ENCODE measurements around the gene HSPA1L. TPM values are rescaled to one million over a fixed set of nuclear protein-coding genes. Genes with fewer than 3 reads are reported as not detected.

The HSPA1L gene
- total and polyA plus RNA-seq, 10 of the 15 experiments (the other 5 are each of a cell fraction or from before 2014, with no cell fraction given) = 0.69 to 2.5 (median 1.5) TPM

DNA sequence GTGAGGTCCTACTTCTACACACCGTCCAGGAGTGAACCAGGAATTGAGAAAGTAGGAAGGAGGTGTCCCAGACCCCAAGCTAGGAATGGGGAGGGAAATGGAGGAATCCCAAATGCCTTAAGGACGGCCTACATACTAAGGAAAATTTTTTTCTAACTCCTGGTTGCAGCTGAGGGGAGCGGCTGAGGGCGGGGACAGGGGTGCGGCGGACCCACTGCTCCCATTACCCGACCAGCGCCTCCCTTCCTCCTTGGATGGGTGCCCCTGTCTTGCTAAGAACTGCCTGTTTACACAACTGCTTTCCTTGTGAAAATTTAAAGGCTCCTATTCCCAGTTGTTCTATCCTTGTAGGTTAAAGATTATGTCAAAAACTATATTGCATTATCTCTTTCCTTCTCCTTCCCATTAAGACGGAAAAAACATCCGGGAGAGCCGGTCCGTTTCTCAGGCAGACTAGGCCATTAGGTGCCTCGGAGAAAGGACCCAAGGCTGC lies 11.8 kb upstream of the HSPA1L start (continued):
- TF ChIP-seq, protein P1, sequence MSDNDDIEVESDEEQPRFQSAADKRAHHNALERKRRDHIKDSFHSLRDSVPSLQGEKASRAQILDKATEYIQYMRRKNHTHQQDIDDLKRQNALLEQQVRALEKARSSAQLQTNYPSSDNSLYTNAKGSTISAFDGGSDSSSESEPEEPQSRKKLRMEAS (IDR thresholded peaks at IDR 0.05; ENCODE audit: low read depth, low read length) = no peak
- TF ChIP-seq TCF12 (IDR thresholded peaks at IDR 0.05; ENCODE audit: low read depth, low read length) (no peak), CHD4 (IDR thresholded peaks at IDR 0.05) (no peak), YBX1 (IDR thresholded peaks at IDR 0.05) (no peak), NFYB (IDR thresholded peaks at IDR 0.05; ENCODE audit: insufficient read depth, low read depth, low read length) (no peak), MEF2B (IDR thresholded peaks at IDR 0.05; ENCODE audit: partially characterized antibody, poor library complexity, severe bottlenecking) (no peak), BHLHE40 (IDR thresholded peaks at IDR 0.05; ENCODE audit: borderline replicate concordance in 1 of 2, low read depth in 2 of 2, low read length in 1 of 2) (no peak), GABPA (IDR thresholded peaks at IDR 0.05; ENCODE audit: low read depth) (no peak), KLF5 (IDR thresholded peaks at IDR 0.05; ENCODE audit: partially characterized antibody) (peak; percentile 23), RUNX3 (IDR thresholded peaks at IDR 0.05; ENCODE audit: low read length) (no peak), BCL11A (IDR thresholded peaks at IDR 0.05; ENCODE audit: low read depth, low read length) (no peak), TCF3 (IDR thresholded peaks at IDR 0.05; ENCODE audit: borderline replicate concordance, insufficient read depth, low read depth, low read length) (no peak), ZSCAN29 (IDR thresholded peaks at IDR 0.05) (no peak), HDGF (IDR thresholded peaks at IDR 0.05) (no peak), JUNB (IDR thresholded peaks at IDR 0.05) (no peak), ATF7 (IDR thresholded peaks at IDR 0.05; ENCODE audit: low read depth) (peak; percentile 33; the same call in 1 of the 2 replicates)
- TF ChIP-seq, protein P2, sequence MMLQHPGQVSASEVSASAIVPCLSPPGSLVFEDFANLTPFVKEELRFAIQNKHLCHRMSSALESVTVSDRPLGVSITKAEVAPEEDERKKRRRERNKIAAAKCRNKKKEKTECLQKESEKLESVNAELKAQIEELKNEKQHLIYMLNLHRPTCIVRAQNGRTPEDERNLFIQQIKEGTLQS (IDR thresholded peaks at IDR 0.05; ENCODE audit: borderline replicate concordance, extremely low read depth, low read depth, low read length) = no peak
- TF ChIP-seq, protein P3, sequence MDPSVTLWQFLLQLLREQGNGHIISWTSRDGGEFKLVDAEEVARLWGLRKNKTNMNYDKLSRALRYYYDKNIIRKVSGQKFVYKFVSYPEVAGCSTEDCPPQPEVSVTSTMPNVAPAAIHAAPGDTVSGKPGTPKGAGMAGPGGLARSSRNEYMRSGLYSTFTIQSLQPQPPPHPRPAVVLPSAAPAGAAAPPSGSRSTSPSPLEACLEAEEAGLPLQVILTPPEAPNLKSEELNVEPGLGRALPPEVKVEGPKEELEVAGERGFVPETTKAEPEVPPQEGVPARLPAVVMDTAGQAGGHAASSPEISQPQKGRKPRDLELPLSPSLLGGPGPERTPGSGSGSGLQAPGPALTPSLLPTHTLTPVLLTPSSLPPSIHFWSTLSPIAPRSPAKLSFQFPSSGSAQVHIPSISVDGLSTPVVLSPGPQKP (IDR thresholded peaks at IDR 0.05; ENCODE audit: low read depth, low read length) = no peak
- TF ChIP-seq, protein P4, sequence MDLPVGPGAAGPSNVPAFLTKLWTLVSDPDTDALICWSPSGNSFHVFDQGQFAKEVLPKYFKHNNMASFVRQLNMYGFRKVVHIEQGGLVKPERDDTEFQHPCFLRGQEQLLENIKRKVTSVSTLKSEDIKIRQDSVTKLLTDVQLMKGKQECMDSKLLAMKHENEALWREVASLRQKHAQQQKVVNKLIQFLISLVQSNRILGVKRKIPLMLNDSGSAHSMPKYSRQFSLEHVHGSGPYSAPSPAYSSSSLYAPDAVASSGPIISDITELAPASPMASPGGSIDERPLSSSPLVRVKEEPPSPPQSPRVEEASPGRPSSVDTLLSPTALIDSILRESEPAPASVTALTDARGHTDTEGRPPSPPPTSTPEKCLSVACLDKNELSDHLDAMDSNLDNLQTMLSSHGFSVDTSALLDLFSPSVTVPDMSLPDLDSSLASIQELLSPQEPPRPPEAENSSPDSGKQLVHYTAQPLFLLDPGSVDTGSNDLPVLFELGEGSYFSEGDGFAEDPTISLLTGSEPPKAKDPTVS (IDR thresholded peaks at IDR 0.05; ENCODE audit: low read depth, low read length) = no peak
- TF ChIP-seq, protein P5, sequence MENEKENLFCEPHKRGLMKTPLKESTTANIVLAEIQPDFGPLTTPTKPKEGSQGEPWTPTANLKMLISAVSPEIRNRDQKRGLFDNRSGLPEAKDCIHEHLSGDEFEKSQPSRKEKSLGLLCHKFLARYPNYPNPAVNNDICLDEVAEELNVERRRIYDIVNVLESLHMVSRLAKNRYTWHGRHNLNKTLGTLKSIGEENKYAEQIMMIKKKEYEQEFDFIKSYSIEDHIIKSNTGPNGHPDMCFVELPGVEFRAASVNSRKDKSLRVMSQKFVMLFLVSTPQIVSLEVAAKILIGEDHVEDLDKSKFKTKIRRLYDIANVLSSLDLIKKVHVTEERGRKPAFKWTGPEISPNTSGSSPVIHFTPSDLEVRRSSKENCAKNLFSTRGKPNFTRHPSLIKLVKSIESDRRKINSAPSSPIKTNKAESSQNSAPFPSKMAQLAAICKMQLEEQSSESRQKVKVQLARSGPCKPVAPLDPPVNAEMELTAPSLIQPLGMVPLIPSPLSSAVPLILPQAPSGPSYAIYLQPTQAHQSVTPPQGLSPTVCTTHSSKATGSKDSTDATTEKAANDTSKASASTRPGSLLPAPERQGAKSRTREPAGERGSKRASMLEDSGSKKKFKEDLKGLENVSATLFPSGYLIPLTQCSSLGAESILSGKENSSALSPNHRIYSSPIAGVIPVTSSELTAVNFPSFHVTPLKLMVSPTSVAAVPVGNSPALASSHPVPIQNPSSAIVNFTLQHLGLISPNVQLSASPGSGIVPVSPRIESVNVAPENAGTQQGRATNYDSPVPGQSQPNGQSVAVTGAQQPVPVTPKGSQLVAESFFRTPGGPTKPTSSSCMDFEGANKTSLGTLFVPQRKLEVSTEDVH (IDR thresholded peaks at IDR 0.05; ENCODE audit: low read depth, partially characterized antibody) = peak; percentile 31

Measured in GM12878 (cell line).